Esophagus squamous epithelium (tissue), 5 donors: ENCODE measurements around the gene TM2D3. TPM values are rescaled to one million over a fixed set of nuclear protein-coding genes. Genes with fewer than 3 reads are reported as not detected.

Experiments
- DNase-seq: peaks from one replicate; lab custom pipeline; 2025; lab: John Stamatoyannopoulos, UW
- H3K27ac ChIP-seq, 4 donors: fragments of 200-600 bp; sonication (generic); one replicate each; pipeline ENCODE4 v1.5.1; 2016 to 2019; ENCODE audit warnings: mild to moderate bottlenecking in 1 of 4
- H3K27me3 ChIP-seq, 4 donors: fragments of 200-600 bp; sonication (generic); 1 replicate in 3 of 4; 2 replicates in 1 of 4; pipeline versions ENCODE4 v1.5.1 to v1.6.0; 2017 to 2021; ENCODE audit warnings: antibody characterized with exemption in 1 of 4
- H3K36me3 ChIP-seq, 3 donors: fragments of 200-600 bp; sonication (generic); one replicate each; pipeline ENCODE4 v1.5.1; 2016 to 2019
- H3K4me1 ChIP-seq, 3 donors: fragments of 200-600 bp; sonication (generic); one replicate each; pipeline ENCODE4 v1.5.1; 2017 to 2019
- H3K4me3 ChIP-seq, 4 donors: fragments of 200-600 bp; sonication (generic); 1 replicate in 3 of 4; 2 replicates in 1 of 4; pipeline ENCODE4 v1.5.1; 2016 to 2019; ENCODE audit warnings: mild to moderate bottlenecking in 2 of 4, moderate library complexity in 1 of 4
- H3K9me3 ChIP-seq, 3 donors: fragments of 200-600 bp; sonication (generic); one replicate each; pipeline ENCODE4 v1.5.1; 2016 to 2019
- CTCF ChIP-seq, 6 experiments: fragments of 450-650 bp in 4 of 6; fragments of 200-600 bp in 2 of 6; sonication (generic) in 2 of 6; IDR thresholded peaks; one replicate each; pipeline ENCODE4 v1.5.1; 2016 to 2019; ENCODE audit warnings: antibody characterized with exemption in 6 of 6, mild to moderate bottlenecking in 4 of 6, moderate library complexity in 4 of 6
- POLR2A ChIP-seq, 4 donors: fragments of 450-650 bp; IDR thresholded peaks; one replicate each; pipeline ENCODE4 v1.6.1; 2017; ENCODE audit warnings: antibody characterized with exemption in 4 of 4, mild to moderate bottlenecking in 4 of 4, moderate library complexity in 3 of 4
- WGBS, 2 donors: methylation state at CpG; one replicate each; pipeline ENCODE4 v1.1.5; 2018; 5-methylcytosine and 5-hydroxymethylcytosine counted together
- intact Hi-C: fragments of 100-400 bp; cut with DNase I; formaldehyde crosslinking; loops from one replicate; pipeline ENCODE4 v1.15.0; 2022
- total RNA-seq, 4 donors: library from RNA; depleted of rRNA; stranded (reverse); fragments of >200 nt; gene quantifications; one replicate each; pipeline ENCODE4 v1.1.0, GENCODE V29; 2016
- donor health status: DM: yes; HTN: yes; CAD: no.

The TM2D3 gene
- total RNA-seq, 4 donors from 2014 or later, result 11.0 to 32.2 (median 19.9) TPM

- WGBS, 2 donors, result 84% methylated on average over 3 of the region's 3 CpGs
- H3K36me3 ChIP-seq, result peaks cover 0 to 76% (median 0%) of the 10 kb centered on the region in 3 donors
- no peak for TF ChIP-seq POLR2A (IDR thresholded peaks at IDR 0.05)
- TF ChIP-seq CTCF (IDR thresholded peaks at IDR 0.05), result no peak
- H3K27me3 ChIP-seq, result no peaks in the 10 kb centered on the region
- intact Hi-C loops, result no loop called here
- no peaks in the 10 kb centered on the region for H3K9me3 ChIP-seq
- no peaks in the 10 kb centered on the region for H3K4me1 ChIP-seq
- no peak overlapping the region for H3K27ac ChIP-seq
- H3K4me3 ChIP-seq, result no peak overlapping the region
- no peak for DNase-seq
Measured at GRCh38 chr15:101669744-101670143, 17.6 kb upstream of the TM2D3 start.

GRCh38 chr15:101667881-101668280 is 15.7 kb upstream of the TM2D3 start:
- intact Hi-C loops, result no loop called here
- TF ChIP-seq CTCF (IDR thresholded peaks at IDR 0.05) (no peak), POLR2A (IDR thresholded peaks at IDR 0.05) (no peak)
- H3K36me3 ChIP-seq, result peaks cover 0 to 61% (median 0%) of the 10 kb centered on the region in 3 donors
- no peaks in the 10 kb centered on the region for H3K4me1 ChIP-seq
- no peaks in the 10 kb centered on the region for H3K27me3 ChIP-seq
- H3K4me3 ChIP-seq, result no peak overlapping the region
- H3K27ac ChIP-seq, result no peak overlapping the region
- 85 to 91% methylated on average over 1 of the region's 1 CpG for WGBS, 2 donors
- H3K9me3 ChIP-seq, result no peaks in the 10 kb centered on the region
- DNase-seq, result no peak

GRCh38 chr15:101664303-101664913 is 12.2 kb upstream of the TM2D3 start:
- Histone ChIP-seq H3K27me3 (no peaks in the 10 kb centered on the region), H3K4me3 (no peak overlapping the region), H3K4me1 (no peaks in the 10 kb centered on the region), H3K9me3 (no peaks in the 10 kb centered on the region), H3K27ac (no peak overlapping the region), H3K36me3 (peaks cover 0 to 50% (median 0%) of the 10 kb centered on the region in 3 donors)
- intact Hi-C loops, result no loop called here
- DNase-seq, result no peak
- WGBS, 2 donors, result 80% methylated on average over 9 of the region's 9 CpGs
- TF ChIP-seq POLR2A (IDR thresholded peaks at IDR 0.05), result no peak
- TF ChIP-seq CTCF (IDR thresholded peaks at IDR 0.05), result peak in 3 of 6 experiments; percentile 8 to 33 (median 22)

DNA sequence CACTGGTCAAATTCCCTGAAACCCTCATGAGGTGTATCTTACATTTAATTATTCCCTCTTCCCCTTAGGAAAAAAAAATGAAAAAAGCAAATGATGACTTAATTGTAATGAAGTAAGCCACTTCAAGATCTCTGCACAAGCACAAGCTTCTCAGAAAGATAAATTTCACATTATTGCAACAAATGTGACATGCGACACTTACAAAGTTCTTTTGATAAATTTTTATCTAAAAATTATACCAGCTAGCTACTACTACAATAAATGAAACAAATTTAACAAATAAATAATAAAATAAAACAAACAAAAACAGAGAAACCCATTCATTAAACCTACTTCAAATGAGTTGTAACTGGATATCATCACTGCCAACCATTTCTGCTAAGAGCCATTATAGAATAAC is 10.0 kb upstream of the TM2D3 start:
- 88 to 97% methylated on average over 1 of the region's 1 CpG for WGBS, 2 donors
- intact Hi-C loops, result no loop called here
- H3K27ac ChIP-seq, result no peak overlapping the region
- peaks cover 0 to 48% (median 0%) of the 10 kb centered on the region in 3 donors for H3K36me3 ChIP-seq
- H3K9me3 ChIP-seq, result no peaks in the 10 kb centered on the region
- H3K4me1 ChIP-seq, result no peaks in the 10 kb centered on the region
- TF ChIP-seq POLR2A (IDR thresholded peaks at IDR 0.05) (no peak), CTCF (IDR thresholded peaks at IDR 0.05) (no peak)
- no peak overlapping the region for H3K4me3 ChIP-seq
- no peak for DNase-seq
- no peaks in the 10 kb centered on the region for H3K27me3 ChIP-seq

GRCh38 chr15:101660005-101660404 is 7.8 kb upstream of the TM2D3 start:
- intact Hi-C loops, result no loop called here
- WGBS, 2 donors, result 93% methylated on average over 2 of the region's 2 CpGs
- Histone ChIP-seq H3K4me3 (no peak overlapping the region), H3K27ac (no peak overlapping the region), H3K27me3 (no peaks in the 10 kb centered on the region), H3K9me3 (no peaks in the 10 kb centered on the region), H3K36me3 (peaks cover 0 to 64% (median 0%) of the 10 kb centered on the region in 3 donors), H3K4me1 (no peaks in the 10 kb centered on the region)
- no peak for DNase-seq
- TF ChIP-seq POLR2A (IDR thresholded peaks at IDR 0.05) (no peak), CTCF (IDR thresholded peaks at IDR 0.05) (no peak)
